Stimulated activated CD8-positive, alpha-beta memory T cell treated with anti-CD3 and anti-CD28 coated beads, Interleukin-4, amount 100 ng/mL, for 24 hours (primary cell): ENCODE measurements around the gene TERT.

Experiments
- DNase-seq: peaks from one replicate; pipeline ENCODE4 v3.0.0-alpha.2; 2020; ENCODE audit warnings: low read depth

TERT gene

GRCh38 chr5:1259806-1260480 is 34.9 kb downstream of the TERT start:
- no peak for DNase-seq

- no peak for DNase-seq
Measured at GRCh38 chr5:1257841-1258240, 37.0 kb downstream of the TERT start.

- DNase-seq: no peak
Measured at GRCh38 chr5:1257363-1257762, 37.5 kb downstream of the TERT start.

GRCh38 chr5:1256776-1257175 is 38.1 kb downstream of the TERT start:
- DNase-seq: no peak

GRCh38 chr5:1255081-1255561 is 39.7 kb downstream of the TERT start:
- DNase-seq: no peak

GRCh38 chr5:1254196-1254595 is 40.7 kb downstream of the TERT start:
- DNase-seq: no peak

GRCh38 chr5:1253456-1254105 is 41.3 kb downstream of the TERT start:
- no peak for DNase-seq

GRCh38 chr5:1252681-1253080 is 42.2 kb downstream of the TERT start:
- DNase-seq: no peak

- DNase-seq: no peak
Measured at GRCh38 chr5:1251678-1252580, 42.9 kb downstream of the TERT start.

GRCh38 chr5:1249366-1250280 is 45.2 kb downstream of the TERT start:
- DNase-seq: no peak

GRCh38 chr5:1247811-1248210 is 47.1 kb downstream of the TERT start:
- no peak for DNase-seq

- no peak for DNase-seq
Measured at GRCh38 chr5:1246711-1247431, 48.0 kb downstream of the TERT start.

- no peak for DNase-seq
Measured at GRCh38 chr5:1245905-1246576, 48.8 kb downstream of the TERT start.

GRCh38 chr5:1244976-1245375 is 49.9 kb downstream of the TERT start:
- no peak for DNase-seq

GRCh38 chr5:1244255-1244654 is 50.6 kb downstream of the TERT start:
- no peak for DNase-seq

GRCh38 chr5:1243487-1244130 is 51.3 kb downstream of the TERT start:
- no peak for DNase-seq

- DNase-seq: no peak
Measured at GRCh38 chr5:1242733-1243486, 52.0 kb downstream of the TERT start.

- no peak for DNase-seq
Measured at GRCh38 chr5:1241509-1242080, 53.3 kb downstream of the TERT start.
